CD4-positive, alpha-beta T cell treated with Interleukin-1 beta for 1 hour (primary cell): ENCODE results near the gene APLF.

ENCODE experiments used
- DNase-seq, 2 donors: peaks; one replicate each; pipeline ENCODE4 v3.0.0-alpha.2; 2020 to 2022

APLF gene

GRCh38 chr2:68467077-68467960 is at the start of gene APLF, which contains the start of gene FBXO48:
APLF (plus strand) TSS chr2:68467585; CDS start chr2:68467732, 147 bp downstream.
FBXO48 (minus strand) TSS chr2:68467294; CDS start chr2:68465145, 2,149 bp downstream.
- DNase-seq: peak; percentile 99

GRCh38 chr2:68417926-68418325 is 49.5 kb upstream of the APLF start:
- DNase-seq: no peak

GRCh38 chr2:68418419-68418818 is 49.0 kb upstream of the APLF start:
- DNase-seq: no peak

- no peak for DNase-seq
These were observed 48.5 kb upstream of the APLF start for GRCh38 chr2:68418855-68419254.

GRCh38 chr2:68420254-68420910 is 47.0 kb upstream of the APLF start:
- DNase-seq: no peak

- peak; percentile 21 to 36 for DNase-seq
These were observed 43.3 kb upstream of the APLF start for GRCh38 chr2:68423966-68424650.

- DNase-seq: no peak
These were observed 41.9 kb upstream of the APLF start for GRCh38 chr2:68425503-68425902.

- DNase-seq: no peak
These were observed 40.9 kb upstream of the APLF start for GRCh38 chr2:68426446-68426845.

- peak; percentile 32 to 66 for DNase-seq
These were observed 40.4 kb upstream of the APLF start for GRCh38 chr2:68426848-68427579.

- no peak for DNase-seq
These were observed 39.3 kb upstream of the APLF start for GRCh38 chr2:68428126-68428525.

- DNase-seq: no peak
These were observed 38.6 kb upstream of the APLF start for GRCh38 chr2:68428746-68429145.

- no peak for DNase-seq
These were observed 38.0 kb upstream of the APLF start for GRCh38 chr2:68429311-68429826.

- DNase-seq: no peak
These were observed 35.9 kb upstream of the APLF start for GRCh38 chr2:68431316-68431972.

GRCh38 chr2:68432696-68433658 is 34.4 kb upstream of the APLF start:
- DNase-seq: no peak

- DNase-seq: no peak
These were observed 32.4 kb upstream of the APLF start for GRCh38 chr2:68434981-68435380.

GRCh38 chr2:68435615-68436014 is 31.8 kb upstream of the APLF start:
- DNase-seq: no peak

- DNase-seq: no peak
These were observed 31.1 kb upstream of the APLF start for GRCh38 chr2:68436270-68436669.

GRCh38 chr2:68438455-68439303 is 28.7 kb upstream of the APLF start:
- no peak for DNase-seq

GRCh38 chr2:68441179-68441993 is 26.0 kb upstream of the APLF start:
- peak; percentile 91 for DNase-seq
